Activated CD8-positive, alpha-beta memory T cell treated with anti-CD3 and anti-CD28 coated beads, Interleukin-2, amount 50 U/mL, for 24 hours (primary cell): ENCODE data around the gene SCFD2.
A peak's percentile ranks its signal among the peaks of the same experiment; 100 is the strongest.

ENCODE experiments used
- DNase-seq: peaks from one replicate; pipeline ENCODE4 v3.0.0-alpha.2; 2020; ENCODE audit errors: extremely low read depth

SCFD2 gene

GRCh38 chr4:52926196-52926974 lies 439.5 kb downstream of the SCFD2 start:
- DNase-seq: no peak

GRCh38 chr4:52925531-52925968 lies 440.3 kb downstream of the SCFD2 start:
- no peak for DNase-seq

GRCh38 chr4:52919461-52919860 lies 446.4 kb downstream of the SCFD2 start:
- DNase-seq: no peak

- no peak for DNase-seq
Measured at GRCh38 chr4:52917817-52918216, 448.0 kb downstream of the SCFD2 start.

GRCh38 chr4:52915730-52916300 lies 450.0 kb downstream of the SCFD2 start:
- DNase-seq: no peak

- no peak for DNase-seq
Measured at GRCh38 chr4:52915191-52915590, 450.7 kb downstream of the SCFD2 start.

- DNase-seq: no peak
Measured at GRCh38 chr4:52914051-52914605, 451.7 kb downstream of the SCFD2 start.

- no peak for DNase-seq
Measured at GRCh38 chr4:52912608-52913007, 453.3 kb downstream of the SCFD2 start.

- DNase-seq: peak; percentile 21
Measured at GRCh38 chr4:52911684-52912294, 454.1 kb downstream of the SCFD2 start.

- DNase-seq: no peak
Measured at GRCh38 chr4:52910115-52910514, 455.7 kb downstream of the SCFD2 start.

GRCh38 chr4:52907510-52907909 lies 458.4 kb downstream of the SCFD2 start:
- no peak for DNase-seq

GRCh38 chr4:52904421-52904820 lies 461.4 kb downstream of the SCFD2 start:
- no peak for DNase-seq

GRCh38 chr4:52903273-52903672 lies 462.6 kb downstream of the SCFD2 start:
- DNase-seq: no peak

- no peak for DNase-seq
Measured at GRCh38 chr4:52894443-52894842, 471.4 kb downstream of the SCFD2 start.

- DNase-seq: no peak
Measured at GRCh38 chr4:52892880-52893279, 473.0 kb downstream of the SCFD2 start.

- DNase-seq: no peak
Measured at GRCh38 chr4:52891743-52892142, 474.1 kb downstream of the SCFD2 start.

GRCh38 chr4:52890521-52890791 lies 475.4 kb downstream of the SCFD2 start:
- no peak for DNase-seq

- DNase-seq: no peak
Measured at GRCh38 chr4:52889778-52890520, 475.9 kb downstream of the SCFD2 start.

GRCh38 chr4:52889354-52889753 lies 476.5 kb downstream of the SCFD2 start:
- DNase-seq: no peak

GRCh38 chr4:52884994-52885393 lies 480.9 kb downstream of the SCFD2 start:
- no peak for DNase-seq

- no peak for DNase-seq
Measured at GRCh38 chr4:52883707-52884669, 481.9 kb downstream of the SCFD2 start.
